ENCODE data around the gene GLTP. TPM values are rescaled to one million over a fixed set of nuclear protein-coding genes. Genes with fewer than 3 reads are reported as not detected.

GLTP gene
- total and polyA plus RNA-seq, 2 of the 13 experiments (the other 11 are each of a cell fraction or from before 2014, with no cell fraction given): 10.7 to 12.9 TPM

GRCh38 chr12:109815225-109815624, 65.1 kb downstream of the GLTP start:
- 94% methylated on average over 3 of the region's 4 CpGs for WGBS (ENCODE audit: low lambda C conversion rate)
- ATAC-seq: no peak
- BruUV-seq (replicated peaks): no TSS peak
- POLR2A ChIA-PET: no interaction called here
- in situ Hi-C loops (cut with HindIII; ENCODE audit: extremely low pct_ligation_motif_present, low pct_unique_long_range_greater_than_20kb) (no loop called here), intact Hi-C loops (cut with micrococcal nuclease; ENCODE audit: unreplicated experiment) (no loop called here)
- no peak for FAIRE-seq
- Histone ChIP-seq H2AFZ (ENCODE audit: low read length) (no peak overlapping the region), H3K79me2 (ENCODE audit: insufficient read depth, low read length) (no peaks in the 10 kb centered on the region), H3K9me3 (ENCODE audit: low read length) (no peaks in the 10 kb centered on the region), H3K27ac (ENCODE audit: extremely low read length, insufficient read depth, low read length) (no peak overlapping the region), H3K27me3 (ENCODE audit: control insufficient read depth in 1 of 2, insufficient read depth in 2 of 2, low read length in 2 of 2) (no peaks in the 10 kb centered on the region), H3K4me1 (ENCODE audit: insufficient read depth, low read length) (peaks cover 40% of the 10 kb centered on the region), H3K4me3 (replicated peaks in 1 of 3; ENCODE audit: insufficient read depth in 1 of 3, low read depth in 2 of 3, low read length in 3 of 3) (no peak overlapping the region), H4K20me1 (ENCODE audit: insufficient read depth, low read length) (no peaks in the 10 kb centered on the region), H3K4me2 (ENCODE audit: low read depth, low read length) (no peak overlapping the region), H3K9ac (ENCODE audit: insufficient read depth, low read depth, low read length) (no peak overlapping the region), H3K36me3 (replicated peaks in 1 of 2; ENCODE audit: control insufficient read depth in 1 of 2, insufficient read depth in 2 of 2, low read length in 2 of 2) (no peaks in the 10 kb centered on the region)
- DNase-seq (ENCODE audit: low spot score): no peak
- CTCF ChIA-PET (ENCODE audit: low intra/inter-chr PET ratio, low total read pairs): no interaction called here
- TF ChIP-seq ZNF629 (CRISPR knock-in tag; conservative IDR thresholded peaks at IDR 0.05) (peak; percentile 90), ZMYM3 (CRISPR knock-in tag; IDR thresholded peaks at IDR 0.05) (peak; percentile 30; the same call in 1 of the 2 replicates), CEBPG (CRISPR knock-in tag; IDR thresholded peaks at IDR 0.05) (no peak)

GRCh38 chr12:109814600-109815150, 65.7 kb downstream of the GLTP start:
- no CpG with 5 or more reads among the region's 20 CpGs for WGBS (ENCODE audit: low lambda C conversion rate)
- TF ChIP-seq GFI1 (CRISPR knock-in tag; IDR thresholded peaks at IDR 0.05; ENCODE audit: borderline replicate concordance) (no peak), NFYB (CRISPR knock-in tag; IDR thresholded peaks at IDR 0.05) (no peak), ZSCAN9 (CRISPR knock-in tag; IDR thresholded peaks at IDR 0.05; ENCODE audit: borderline replicate concordance) (no peak), FOXK1 (CRISPR knock-in tag; IDR thresholded peaks at IDR 0.05; ENCODE audit: borderline replicate concordance, low read depth) (no peak), TBX2 (CRISPR knock-in tag; IDR thresholded peaks at IDR 0.05; ENCODE audit: borderline replicate concordance) (no peak), ZNF501 (CRISPR knock-in tag; IDR thresholded peaks at IDR 0.05) (no peak), ZNF766 (CRISPR knock-in tag; IDR thresholded peaks at IDR 0.05; ENCODE audit: borderline replicate concordance) (no peak), ZFP36 (IDR thresholded peaks at IDR 0.05; ENCODE audit: borderline replicate concordance, low read depth, low read length, partially characterized antibody) (no peak), ZNF142 (CRISPR knock-in tag; IDR thresholded peaks at IDR 0.05) (no peak), SIX1 (CRISPR knock-in tag; IDR thresholded peaks at IDR 0.05; ENCODE audit: borderline replicate concordance) (no peak), ZMAT3 (CRISPR knock-in tag; conservative IDR thresholded peaks at IDR 0.05) (no peak), GATAD2A (CRISPR knock-in tag; IDR thresholded peaks at IDR 0.05) (no peak), PLRG1 (conservative IDR thresholded peaks at IDR 0.05) (no peak)

More at GRCh38 chr12:109814600-109815150, 65.7 kb downstream of the GLTP start:
- Histone ChIP-seq H3K27me3 (ENCODE audit: control insufficient read depth in 1 of 2, insufficient read depth in 2 of 2, low read length in 2 of 2) (no peaks in the 10 kb centered on the region), H3K9ac (ENCODE audit: insufficient read depth, low read depth, low read length) (no peak overlapping the region), H3K4me2 (ENCODE audit: low read depth, low read length) (no peak overlapping the region), H3K9me3 (ENCODE audit: low read length) (no peaks in the 10 kb centered on the region), H3K4me3 (replicated peaks in 1 of 3; ENCODE audit: insufficient read depth in 1 of 3, low read depth in 2 of 3, low read length in 3 of 3) (no peak overlapping the region), H3K4me1 (ENCODE audit: insufficient read depth, low read length) (peaks cover 38% of the 10 kb centered on the region), H2AFZ (ENCODE audit: low read length) (no peak overlapping the region), H3K27ac (ENCODE audit: extremely low read length, insufficient read depth, low read length) (no peak overlapping the region), H4K20me1 (ENCODE audit: insufficient read depth, low read length) (no peaks in the 10 kb centered on the region), H3K79me2 (ENCODE audit: insufficient read depth, low read length) (no peaks in the 10 kb centered on the region), H3K36me3 (replicated peaks in 1 of 2; ENCODE audit: control insufficient read depth in 1 of 2, insufficient read depth in 2 of 2, low read length in 2 of 2) (no peaks in the 10 kb centered on the region)
- FAIRE-seq: no peak
- in situ Hi-C loops (cut with HindIII; ENCODE audit: extremely low pct_ligation_motif_present, low pct_unique_long_range_greater_than_20kb) (no loop called here), intact Hi-C loops (cut with micrococcal nuclease; ENCODE audit: unreplicated experiment) (no loop called here)
- ATAC-seq: no peak
- POLR2A ChIA-PET: no interaction called here
- no peak for DNase-seq (ENCODE audit: low spot score)
- CTCF ChIA-PET (ENCODE audit: low intra/inter-chr PET ratio, low total read pairs): no interaction called here
- BruUV-seq (replicated peaks): no TSS peak
